Measurements from ENCODE around the gene LUZP2.

Gene LUZP2

GRCh38 chr11:25119416-25119815 is 622.6 kb downstream of the LUZP2 start:
- no peaks in the 10 kb centered on the region for H3K27me3 ChIP-seq (ENCODE audit: control insufficient read depth, low read length)
- H3K4me2 ChIP-seq (ENCODE audit: low read length) = no peak overlapping the region
- no peaks in the 10 kb centered on the region for H3K79me2 ChIP-seq (ENCODE audit: control insufficient read depth, low read length)
- H3F3A ChIP-seq (ENCODE audit: control insufficient read depth, insufficient read depth) = no peaks in the 10 kb centered on the region
- no peaks in the 10 kb centered on the region for H4K20me1 ChIP-seq (ENCODE audit: control insufficient read depth, insufficient read depth, low read depth, low read length)
- no peaks in the 10 kb centered on the region for H3K4me1 ChIP-seq (ENCODE audit: control insufficient read depth, low read length)
- TF ChIP-seq EZH2phosphoT487 (IDR thresholded peaks at IDR 0.05; ENCODE audit: borderline replicate concordance, low read length) (no peak), CTCF (IDR thresholded peaks at IDR 0.05; ENCODE audit: low read depth, low read length, poor library complexity, severe bottlenecking) (no peak)
- H3K9me2 ChIP-seq (replicated peaks; ENCODE audit: control insufficient read depth, low read length) = no peaks in the 10 kb centered on the region
- no peaks in the 10 kb centered on the region for H3K9me3 ChIP-seq (ENCODE audit: control insufficient read depth, insufficient read depth, low read length)
- H3K36me3 ChIP-seq (ENCODE audit: control insufficient read depth, low read length) = no peaks in the 10 kb centered on the region
- no peak overlapping the region for H3K4me3 ChIP-seq (ENCODE audit: low read length)
- no peak overlapping the region for H3K27ac ChIP-seq (ENCODE audit: low read depth, low read length)

Measured in DOHH2 (cell line).